Natural killer cell (primary cell): ENCODE data around the gene NIPBL. TPM values are rescaled to one million over a fixed set of nuclear protein-coding genes. Genes with fewer than 3 reads are reported as not detected.

ENCODE experiments used
- ATAC-seq, 3 donors: fragments of 150-1000 bp in 2 of 3; fragments of 200-7000 bp in 1 of 3; cut with Tn5 transposase; 1 replicate in 1 of 3; 2 replicates in 2 of 3; pipeline ENCODE4 v1.10.0; 2021; ENCODE audit warnings: mild to moderate bottlenecking in 2 of 3, moderate library complexity in 2 of 3
- DNase-seq, 2 donors: peaks; one replicate each; pipeline versions ENCODE4 v3.0.0 to v3.0.0-alpha.2; 2013 to 2021; ENCODE audit warnings: mixed read lengths in 1 of 2
- H3K27ac ChIP-seq: one replicate; pipeline ENCODE4 v1.5.1; 2013; ENCODE audit warnings: mild to moderate bottlenecking, low read length
- H3K27me3 ChIP-seq: one replicate; pipeline ENCODE4 v1.6.1; 2013; ENCODE audit warnings: low read length; ENCODE audit not compliant: control insufficient read depth, insufficient read depth
- H3K36me3 ChIP-seq: one replicate; pipeline ENCODE4 v1.6.1; 2013; ENCODE audit warnings: low read length; ENCODE audit not compliant: control insufficient read depth, insufficient read depth
- H3K4me1 ChIP-seq: one replicate; pipeline ENCODE4 v1.6.1; 2013; ENCODE audit warnings: low read length; ENCODE audit not compliant: control insufficient read depth, insufficient read depth
- H3K4me3 ChIP-seq: one replicate; pipeline ENCODE4 v1.5.1; 2013; ENCODE audit warnings: low read length
- H3K9me3 ChIP-seq: one replicate; pipeline ENCODE4 v1.6.1; 2013; ENCODE audit warnings: low read length; ENCODE audit not compliant: control insufficient read depth, insufficient read depth
- H3K27ac Mint-ChIP-seq, 2 donors: one replicate each; pipeline ENCODE4 v1.8.0; 2022; ENCODE audit warnings: mild to moderate bottlenecking in 2 of 2, mixed read lengths in 2 of 2, moderate library complexity in 1 of 2
- H3K27me3 Mint-ChIP-seq, 2 donors: one replicate each; pipeline ENCODE4 v1.8.0; 2022; ENCODE audit warnings: low read depth in 2 of 2, mixed read lengths in 2 of 2
- H3K36me3 Mint-ChIP-seq: one replicate; pipeline ENCODE4 v1.8.0; 2022; ENCODE audit warnings: mixed read lengths
- H3K4me1 Mint-ChIP-seq, 2 donors: one replicate each; pipeline ENCODE4 v1.8.0; 2022; ENCODE audit warnings: mixed read lengths in 2 of 2
- H3K4me3 Mint-ChIP-seq: one replicate; pipeline ENCODE4 v1.8.0; 2022; ENCODE audit warnings: mild to moderate bottlenecking, moderate library complexity, mixed read lengths
- H3K9me3 Mint-ChIP-seq, 2 donors: one replicate each; pipeline ENCODE4 v1.8.0; 2022; ENCODE audit warnings: mixed read lengths in 2 of 2
- WGBS: methylation state at CpG from one replicate; pipeline ENCODE4 v1.1.7; 2013; ENCODE audit warnings: missing lambda C conversion rate; ENCODE audit not compliant: insufficient coverage; 5-methylcytosine and 5-hydroxymethylcytosine counted together
- intact Hi-C: fragments of 100-400 bp; cut with micrococcal nuclease; formaldehyde crosslinking; loops from one replicate; pipeline ENCODE4 v1.14.2; 2022
- total RNA-seq, 4 donors: library from RNA; stranded (reverse); fragments of 120-200 nt in 1 of 4; gene quantifications; one replicate each; pipeline versions ENCODE4 v1.2.3 to v1.2.4, GENCODE V29; 2013 to 2022
- TF ChIP-seq, protein P1 (sequence below): fragments of 200-600 bp; IDR thresholded peaks from one replicate; pipeline ENCODE4 v1.8.0; 2022; ENCODE audit warnings: antibody characterized with exemption

The NIPBL gene
- total RNA-seq, 3 donors from 2014 or later (not counting 1 experiment from before 2014, with no cell fraction given), result 137 to 153 (median 145) TPM

DNA sequence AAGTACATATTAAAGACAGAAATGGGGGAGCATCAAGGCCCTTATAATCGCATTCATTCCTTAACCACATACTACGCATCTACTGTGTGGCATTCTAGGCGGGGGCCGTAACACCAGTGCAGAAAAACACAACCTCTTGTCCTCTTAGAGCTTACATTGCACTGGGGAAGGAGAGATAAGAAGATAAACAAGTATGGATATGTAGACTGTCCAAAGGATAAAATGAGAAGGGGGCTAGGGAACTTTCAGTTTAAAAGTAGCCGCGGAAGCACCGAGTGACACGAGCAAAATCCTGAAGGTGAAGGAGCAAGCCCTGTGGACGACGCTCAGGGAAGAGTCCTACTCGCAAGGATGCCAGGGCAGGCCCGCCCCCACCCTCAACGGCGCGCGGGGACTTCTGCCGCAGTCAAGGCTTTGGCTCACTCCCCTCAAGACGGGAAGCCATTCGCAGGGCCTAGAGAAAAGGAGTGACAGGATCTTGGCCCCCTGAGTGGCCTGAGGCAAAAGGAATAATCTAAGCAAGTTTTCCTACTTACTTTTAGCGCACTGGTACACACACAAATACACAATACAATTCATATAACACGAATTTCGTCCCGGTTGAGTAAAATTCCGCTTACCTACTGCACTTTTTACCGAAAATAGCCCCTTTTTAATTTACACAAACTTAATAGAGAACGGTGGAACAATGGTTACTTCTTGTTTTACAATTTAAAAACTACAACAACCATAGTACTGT is 1.3 kb upstream of the NIPBL start:
- H3K4me3 Mint-ChIP-seq, result peak overlapping the region; percentile 98
- WGBS, result under 1% methylated on average over 22 of the region's 26 CpGs
- H3K27me3 ChIP-seq, result no peaks in the 10 kb centered on the region
- H3K9me3 ChIP-seq, result no peaks in the 10 kb centered on the region
- intact Hi-C loops, result loop anchor here (5.0 kb wide), 3 partner anchors 52 to 497 kb away; partner anchors contain the start of gene NUP155
- H3K27me3 Mint-ChIP-seq, result no peaks in the 10 kb centered on the region
- H3K4me1 ChIP-seq, result peaks cover 14% of the 10 kb centered on the region
- peak in 2 of 3 donors; percentile 13 to 33 for ATAC-seq
- H3K27ac ChIP-seq, result peak overlapping the region; percentile 88
- peaks cover 41 to 42% of the 10 kb centered on the region in 2 donors for H3K4me1 Mint-ChIP-seq
- H3K27ac Mint-ChIP-seq, result peak overlapping the region; percentile 92 to 98
- peak overlapping the region; percentile 68 for H3K4me3 ChIP-seq
- TF ChIP-seq, protein P1, sequence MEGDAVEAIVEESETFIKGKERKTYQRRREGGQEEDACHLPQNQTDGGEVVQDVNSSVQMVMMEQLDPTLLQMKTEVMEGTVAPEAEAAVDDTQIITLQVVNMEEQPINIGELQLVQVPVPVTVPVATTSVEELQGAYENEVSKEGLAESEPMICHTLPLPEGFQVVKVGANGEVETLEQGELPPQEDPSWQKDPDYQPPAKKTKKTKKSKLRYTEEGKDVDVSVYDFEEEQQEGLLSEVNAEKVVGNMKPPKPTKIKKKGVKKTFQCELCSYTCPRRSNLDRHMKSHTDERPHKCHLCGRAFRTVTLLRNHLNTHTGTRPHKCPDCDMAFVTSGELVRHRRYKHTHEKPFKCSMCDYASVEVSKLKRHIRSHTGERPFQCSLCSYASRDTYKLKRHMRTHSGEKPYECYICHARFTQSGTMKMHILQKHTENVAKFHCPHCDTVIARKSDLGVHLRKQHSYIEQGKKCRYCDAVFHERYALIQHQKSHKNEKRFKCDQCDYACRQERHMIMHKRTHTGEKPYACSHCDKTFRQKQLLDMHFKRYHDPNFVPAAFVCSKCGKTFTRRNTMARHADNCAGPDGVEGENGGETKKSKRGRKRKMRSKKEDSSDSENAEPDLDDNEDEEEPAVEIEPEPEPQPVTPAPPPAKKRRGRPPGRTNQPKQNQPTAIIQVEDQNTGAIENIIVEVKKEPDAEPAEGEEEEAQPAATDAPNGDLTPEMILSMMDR, result no peak
- H3K36me3 ChIP-seq, result no peaks in the 10 kb centered on the region
- H3K9me3 Mint-ChIP-seq, result no peaks in the 10 kb centered on the region
- DNase-seq, result peak; percentile 38 to 71
- H3K36me3 Mint-ChIP-seq, result no peaks in the 10 kb centered on the region

DNA sequence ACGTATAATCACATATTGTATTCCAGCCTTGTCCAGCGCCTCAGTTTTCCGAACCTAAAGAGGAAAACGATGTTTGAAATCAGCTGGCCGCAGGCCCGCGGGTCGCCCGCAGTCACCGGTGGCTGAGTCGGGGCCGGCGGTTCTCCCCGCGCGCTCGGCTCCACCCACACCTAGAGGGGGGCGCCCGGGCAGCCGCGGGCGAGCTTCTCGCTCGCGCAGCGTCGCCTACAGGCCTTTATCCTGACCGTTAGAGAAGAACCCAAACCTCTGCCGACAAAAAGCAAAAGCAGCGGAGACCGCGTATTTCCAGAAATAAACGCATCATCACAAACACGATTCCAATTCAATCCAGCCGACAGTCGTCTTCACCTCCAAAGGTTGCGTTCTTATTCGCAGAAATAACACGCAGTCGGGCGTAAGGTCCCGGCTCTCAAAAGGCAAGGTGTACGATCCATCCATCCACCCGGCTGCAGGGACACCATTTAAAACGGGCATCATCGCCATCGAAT is 725 bp upstream of the NIPBL start:
- Histone ChIP-seq H3K4me3 (peak overlapping the region; percentile 68), H3K9me3 (no peaks in the 10 kb centered on the region), H3K4me1 (peaks cover 14% of the 10 kb centered on the region), H3K36me3 (no peaks in the 10 kb centered on the region), H3K27me3 (no peaks in the 10 kb centered on the region), H3K27ac (peak overlapping the region; percentile 88)
- intact Hi-C loops, result loop anchor here (2.0 to 5.0 kb wide), 5 partner anchors 51 to 725 kb away; partner anchors contain the start of genes LMBRD2 and NUP155
- Mint-ChIP-seq H3K4me3 (peak overlapping the region; percentile 98), H3K27ac (peak overlapping the region; percentile 92 to 98), H3K36me3 (no peaks in the 10 kb centered on the region), H3K27me3 (no peaks in the 10 kb centered on the region), H3K9me3 (no peaks in the 10 kb centered on the region), H3K4me1 (peaks cover 39 to 43% of the 10 kb centered on the region in 2 donors)
- under 1% methylated on average over 47 of the region's 47 CpGs for WGBS
- TF ChIP-seq, protein P1, result peak; percentile 49
- peak; percentile 65 to 83 (median 71) for ATAC-seq
- DNase-seq, result peak; percentile 75 to 87

DNA sequence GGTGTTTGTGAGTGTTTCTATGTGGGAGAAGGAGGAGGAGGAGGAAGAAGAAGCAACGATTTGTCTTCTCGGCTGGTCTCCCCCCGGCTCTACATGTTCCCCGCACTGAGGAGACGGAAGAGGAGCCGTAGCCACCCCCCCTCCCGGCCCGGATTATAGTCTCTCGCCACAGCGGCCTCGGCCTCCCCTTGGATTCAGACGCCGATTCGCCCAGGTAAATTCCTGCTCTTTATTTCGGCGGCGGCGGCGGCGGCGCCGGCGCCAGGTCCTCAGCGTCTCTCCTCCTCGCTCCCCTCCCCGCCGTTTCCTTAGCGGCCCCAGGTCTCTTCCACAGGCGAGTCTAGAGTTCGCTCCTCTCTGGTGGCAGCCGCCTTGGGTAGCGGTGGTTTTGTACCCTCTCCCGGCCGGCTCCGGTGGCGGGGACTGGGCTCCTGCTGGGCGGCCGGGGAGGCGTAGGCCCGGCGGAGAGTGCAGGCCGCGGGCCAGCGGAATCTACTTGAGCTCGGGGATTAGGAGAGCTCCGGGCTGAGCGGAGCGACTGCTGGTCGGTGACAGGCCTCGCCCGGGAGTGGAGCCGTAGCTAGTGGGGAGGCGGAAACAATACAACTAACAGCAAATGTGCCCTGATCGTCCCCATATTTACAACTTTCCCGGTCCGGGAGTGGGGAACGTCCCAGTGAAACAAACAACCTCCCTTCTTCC is 547 bp downstream of the NIPBL start:
- H3K9me3 Mint-ChIP-seq, result no peaks in the 10 kb centered on the region
- Histone ChIP-seq H3K9me3 (no peaks in the 10 kb centered on the region), H3K4me1 (peaks cover 14% of the 10 kb centered on the region), H3K27me3 (no peaks in the 10 kb centered on the region), H3K27ac (peak overlapping the region; percentile 88), H3K4me3 (peak overlapping the region; percentile 68), H3K36me3 (no peaks in the 10 kb centered on the region)
- ATAC-seq (peak; percentile 13 to 37 (median 30)), DNase-seq (peak; percentile 60 to 77)
- TF ChIP-seq, protein P1, result no peak
- intact Hi-C loops, result loop anchor here (2.0 to 5.0 kb wide), 5 partner anchors 50 to 726 kb away; partner anchors contain the start of genes LMBRD2 and NUP155
- no peaks in the 10 kb centered on the region for H3K27me3 Mint-ChIP-seq
- peaks cover 52 to 56% of the 10 kb centered on the region in 2 donors for H3K4me1 Mint-ChIP-seq
- peak overlapping the region; percentile 92 to 98 for H3K27ac Mint-ChIP-seq
- peak overlapping the region; percentile 98 for H3K4me3 Mint-ChIP-seq
- H3K36me3 Mint-ChIP-seq, result no peaks in the 10 kb centered on the region
- under 1% methylated on average over 54 of the region's 57 CpGs for WGBS
